Measurements from ENCODE around the gene TNP2. TPM values are rescaled to one million over a fixed set of nuclear protein-coding genes. Genes with fewer than 3 reads are reported as not detected.

TNP2 gene
- polyA plus RNA-seq, 1 of the 3 experiments (the other 2 are of a cell fraction): not detected

- 91% methylated on average over 8 of the region's 8 CpGs for WGBS (ENCODE audit: low lambda C conversion rate)
- POLR2A ChIA-PET: no interaction called here
- no peak overlapping the region for H3K4me2 ChIP-seq
Observed at GRCh38 chr16:11252482-11252931, 16.6 kb downstream of the TNP2 start.

More at GRCh38 chr16:11252482-11252931, 16.6 kb downstream of the TNP2 start:
- peaks cover 32% of the 10 kb centered on the region for H4K20me1 ChIP-seq (ENCODE audit: insufficient read depth)
- peaks cover 9 to 17% of the 10 kb centered on the region in 2 experiments; a peak in 3 of 4 replicates for H3K4me1 ChIP-seq (ENCODE audit: control insufficient read depth in 1 of 2, insufficient read depth in 2 of 2, low read depth in 1 of 2, low read length in 1 of 2)
- TF ChIP-seq CHD2 (IDR thresholded peaks at IDR 0.05; ENCODE audit: low read length, partially characterized antibody): no peak
- TF ChIP-seq MAX (IDR thresholded peaks at IDR 0.05; ENCODE audit: low read depth): no peak
- no peak for TF ChIP-seq RFX5 (IDR thresholded peaks at IDR 0.05; ENCODE audit: low read length)
- no peak for TF ChIP-seq MXI1 (IDR thresholded peaks at IDR 0.05; ENCODE audit: low read depth, low read length)
- TF ChIP-seq REST (IDR thresholded peaks at IDR 0.05; ENCODE audit: low read depth, low read length): no peak
- TF ChIP-seq RAD21 (IDR thresholded peaks at IDR 0.05; ENCODE audit: low read length): no peak
- TF ChIP-seq RXRA (IDR thresholded peaks at IDR 0.05; ENCODE audit: borderline replicate concordance, low read depth): no peak
- no peak for TF ChIP-seq SMC3 (IDR thresholded peaks at IDR 0.05; ENCODE audit: low read depth, low read length)
- TF ChIP-seq USF2 (IDR thresholded peaks at IDR 0.05; ENCODE audit: borderline replicate concordance, low read depth, low read length): no peak
- H2AFZ ChIP-seq (ENCODE audit: low read depth): no peak overlapping the region
- no peaks in the 10 kb centered on the region for H3K9me2 ChIP-seq
- CTCF ChIA-PET: interaction anchor here (1.2 to 14.4 kb wide), 2 partner anchors 12 to 284 kb away, joined by 3 to 318 read pairs; no protein-coding TSS in a partner anchor
- no peaks in the 10 kb centered on the region for H3K27me3 ChIP-seq (ENCODE audit: insufficient read depth)
- H3K27ac ChIP-seq (ENCODE audit: low read depth in 2 of 2, low read length in 1 of 2): no peak overlapping the region
- DNase-seq: no peak
- H3K4me3 ChIP-seq (ENCODE audit: low read depth in 2 of 2, low read length in 1 of 2): no peak overlapping the region
- H3K36me3 ChIP-seq (replicated peaks in 1 of 2; ENCODE audit: control insufficient read depth in 1 of 2, insufficient read depth in 2 of 2, low read length in 1 of 2): peaks cover 3 to 4% of the 10 kb centered on the region in 2 experiments
- H3K9me3 ChIP-seq: no peaks in the 10 kb centered on the region
- H3F3A ChIP-seq (replicated peaks; ENCODE audit: insufficient read depth): peaks cover 28% of the 10 kb centered on the region
- H3K79me2 ChIP-seq (ENCODE audit: insufficient read depth): peaks cover 25% of the 10 kb centered on the region
- no peak overlapping the region for H3K9ac ChIP-seq

Data from SK-N-SH (cell line).